Stimulated activated CD8-positive, alpha-beta memory T cell treated with anti-CD3 and anti-CD28 coated beads, Interleukin-7, amount 100 ng/mL, for 1 hour (primary cell): Measurements from ENCODE around the gene TOPBP1.
"Not testable (repeated sequence)": the region's sequence is repeated elsewhere in the genome, so short reads cannot be mapped to it uniquely, and the experiment has no call there.

ENCODE experiments used
- DNase-seq, 2 donors: peaks; one replicate each; pipeline ENCODE4 v3.0.0-alpha.2; 2020; ENCODE audit warnings: low read depth in 2 of 2

TOPBP1 gene

DNA sequence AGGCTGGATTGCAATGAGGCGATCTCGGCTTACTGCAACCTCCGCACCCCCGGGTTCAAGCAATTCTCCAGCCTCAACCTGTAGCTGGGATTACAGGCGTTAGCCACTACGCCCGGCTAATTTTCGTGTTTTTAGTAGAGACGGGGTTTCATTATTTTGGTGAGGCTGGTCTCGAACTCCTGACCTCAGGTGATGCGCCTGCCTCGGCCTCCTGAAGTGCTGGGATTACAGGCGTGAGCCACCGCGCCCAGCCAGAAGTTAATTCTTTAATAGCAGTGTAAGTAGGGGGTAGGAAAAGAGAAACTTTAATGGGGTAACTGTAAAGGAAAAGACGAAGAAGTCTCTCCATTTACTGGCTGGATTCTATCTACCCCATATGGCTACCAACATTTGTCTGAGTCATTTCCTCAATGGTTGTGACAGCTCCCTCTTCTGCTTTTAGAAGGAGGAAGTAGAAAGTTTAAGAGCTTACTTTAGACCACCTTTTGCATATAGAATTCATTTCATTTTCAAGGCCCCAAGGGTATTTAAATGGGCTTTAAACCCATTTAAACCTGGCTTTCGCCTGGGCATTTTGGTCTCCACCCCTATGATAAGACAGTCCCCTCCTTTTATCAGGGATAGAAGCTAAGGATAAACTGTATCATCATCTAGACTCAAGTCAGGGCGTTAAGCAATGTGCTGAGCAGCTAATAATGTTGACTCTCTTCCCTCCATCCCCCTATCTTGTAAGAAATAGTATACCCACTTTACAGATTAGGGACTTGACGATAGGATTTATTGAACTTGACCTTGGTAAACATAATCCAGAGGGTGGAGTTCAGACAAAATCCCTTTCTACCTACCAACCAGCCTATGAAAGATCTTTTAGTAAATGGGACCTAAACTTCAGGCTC, 89.3 kb downstream of the TOPBP1 start:
- no peak for DNase-seq

GRCh38 chr3:133570937-133571320, 90.8 kb downstream of the TOPBP1 start:
- DNase-seq: no peak

DNA sequence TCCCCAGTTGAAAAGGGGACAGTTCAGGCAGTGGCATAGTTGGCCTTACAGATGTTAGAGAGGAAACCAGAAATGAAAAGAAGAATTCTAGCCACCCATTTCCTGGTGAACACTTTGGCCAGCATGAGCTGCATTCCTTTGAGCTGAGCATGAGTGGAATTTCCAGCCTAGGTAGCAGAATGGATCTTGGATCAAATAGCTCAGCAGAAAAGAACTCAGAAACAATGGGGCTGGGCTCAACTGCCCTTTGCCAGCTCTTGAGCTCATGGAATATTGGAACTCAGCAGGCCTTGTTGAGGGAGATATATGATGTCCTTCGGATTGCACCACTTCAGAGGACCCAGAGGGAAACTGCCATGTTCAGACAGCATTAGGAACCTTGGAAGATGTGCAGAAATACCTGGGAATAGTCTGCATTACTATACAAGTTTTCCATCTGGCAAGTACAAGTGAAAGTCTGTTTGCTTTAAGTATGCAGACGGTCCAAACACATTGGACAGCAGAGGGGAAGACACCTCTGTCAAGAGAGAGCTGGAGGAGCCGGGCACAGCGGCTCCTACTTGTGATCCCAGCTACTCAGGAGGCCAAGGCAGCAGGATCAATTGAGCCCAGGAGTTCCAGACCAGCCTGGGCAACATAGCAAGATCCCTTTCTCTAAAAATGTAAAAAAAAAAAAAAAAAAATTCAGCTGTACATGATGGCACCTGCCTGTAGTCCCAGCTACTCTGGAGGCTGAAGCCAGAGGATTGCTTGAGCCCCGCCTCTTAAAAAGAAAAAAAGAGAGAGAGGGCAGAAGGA, 91.4 kb downstream of the TOPBP1 start:
- DNase-seq: no peak

- DNase-seq: no peak
These were observed 93.3 kb downstream of the TOPBP1 start for GRCh38 chr3:133568294-133569014.

DNA sequence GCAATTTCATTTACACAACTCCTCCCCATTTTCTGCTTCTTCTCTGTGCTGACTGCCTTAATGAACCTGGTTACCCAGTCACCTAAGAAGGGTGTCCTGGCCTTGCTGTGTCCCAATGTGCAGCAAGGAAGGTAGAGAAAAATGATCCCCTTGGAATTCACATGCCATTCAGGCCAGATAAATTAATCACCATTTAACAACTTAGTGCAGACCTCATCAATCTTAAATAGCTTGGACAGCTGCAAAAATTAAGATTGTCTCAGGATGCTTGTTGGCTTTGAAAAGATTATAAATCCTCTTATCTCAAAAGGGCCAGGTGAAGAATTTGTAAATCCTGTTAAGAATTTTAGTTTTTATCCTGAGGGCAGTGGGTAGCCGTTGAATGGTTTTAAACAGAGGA, 97.9 kb downstream of the TOPBP1 start:
- no peak for DNase-seq

DNA sequence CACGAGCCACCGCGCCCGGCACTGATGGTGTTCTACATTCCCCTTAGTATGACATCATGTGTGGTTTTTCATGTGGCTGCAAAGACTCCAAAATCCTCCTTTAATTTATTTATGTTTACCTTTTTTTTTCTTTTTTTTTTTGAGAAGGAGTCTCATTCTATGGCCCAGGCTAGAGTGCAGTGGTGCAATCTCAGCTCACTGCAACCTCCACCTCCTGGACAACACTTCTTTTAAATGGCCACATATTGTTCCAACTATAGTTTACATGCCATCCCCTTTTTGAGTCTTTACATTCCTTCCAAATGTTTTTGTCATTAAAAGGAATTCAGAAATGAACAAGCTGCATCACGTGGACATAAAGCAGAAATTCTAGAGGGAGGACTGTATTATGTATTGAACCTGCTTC, 98.6 kb downstream of the TOPBP1 start:
- DNase-seq: no peak

- no peak for DNase-seq
These were observed 99.4 kb downstream of the TOPBP1 start for GRCh38 chr3:133562376-133562775.

DNA sequence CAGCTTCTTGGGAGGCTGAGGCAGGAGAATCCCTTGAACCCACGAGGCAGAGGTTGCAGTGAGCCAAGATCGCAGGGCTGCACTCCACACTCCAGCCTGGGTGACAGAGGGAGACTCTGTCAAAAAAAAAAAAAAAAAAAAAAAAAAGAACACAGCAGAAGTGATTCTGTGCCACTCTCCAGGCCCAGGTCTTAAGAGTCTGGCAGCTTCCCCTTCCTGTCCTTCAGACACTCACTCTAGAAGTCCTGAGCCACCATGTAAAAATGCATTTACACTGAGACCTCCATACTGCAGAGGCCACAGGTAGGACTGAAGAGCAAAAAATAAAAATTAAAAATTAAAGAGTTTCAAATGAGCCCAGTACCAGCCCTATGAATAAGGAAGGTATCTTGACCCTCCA, 100.1 kb downstream of the TOPBP1 start:
- no peak for DNase-seq

DNA sequence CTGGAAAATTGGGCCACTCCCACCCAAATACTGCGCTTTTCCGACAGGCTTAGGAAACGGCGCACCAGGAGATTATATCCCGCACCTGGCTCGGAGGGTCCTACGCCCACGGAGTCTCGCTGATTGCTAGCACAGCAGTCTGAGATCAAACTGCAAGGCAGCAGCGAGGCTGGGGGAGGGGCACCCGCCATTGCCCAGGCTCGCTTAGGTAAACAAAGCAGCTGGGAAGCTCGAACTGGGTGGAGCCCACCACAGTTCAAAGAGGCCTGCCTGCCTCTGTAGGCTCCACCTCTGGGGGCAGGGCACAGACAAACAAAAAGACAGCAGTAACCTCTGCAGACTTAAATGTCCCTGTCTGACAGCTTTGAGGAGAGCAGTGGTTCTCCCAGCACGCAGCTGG, 110.2 kb downstream of the TOPBP1 start:
- DNase-seq: not testable (repeated sequence)
